Fibroblast of skin of back (primary cell): ENCODE measurements around the gene FAM83G.
A peak's percentile ranks its signal among the peaks of the same experiment; 100 is the strongest.

ENCODE experiments used
- DNase-seq: peaks from one replicate; pipeline ENCODE4 v3.0.0-alpha.2; 2013

Gene FAM83G

DNA sequence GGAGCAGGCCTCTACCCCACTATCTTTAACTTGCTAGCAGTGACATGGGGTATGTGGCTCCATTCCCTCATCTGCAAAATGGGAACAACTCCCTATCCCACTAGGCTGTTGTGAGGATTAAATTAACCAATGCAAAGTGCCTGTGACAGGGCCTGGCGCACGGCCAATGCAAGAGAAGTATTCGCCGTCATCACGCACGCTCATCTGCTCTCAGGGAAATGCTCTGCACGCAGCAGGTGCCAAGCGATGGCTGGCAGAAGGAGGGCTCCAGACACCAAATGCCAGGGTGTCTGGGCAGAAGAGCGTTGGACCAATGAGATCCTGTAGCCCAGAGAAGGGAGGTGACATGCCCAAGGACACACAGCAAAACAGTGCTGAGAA lies 17.3 kb downstream of the FAM83G start:
- DNase-seq = no peak

DNA sequence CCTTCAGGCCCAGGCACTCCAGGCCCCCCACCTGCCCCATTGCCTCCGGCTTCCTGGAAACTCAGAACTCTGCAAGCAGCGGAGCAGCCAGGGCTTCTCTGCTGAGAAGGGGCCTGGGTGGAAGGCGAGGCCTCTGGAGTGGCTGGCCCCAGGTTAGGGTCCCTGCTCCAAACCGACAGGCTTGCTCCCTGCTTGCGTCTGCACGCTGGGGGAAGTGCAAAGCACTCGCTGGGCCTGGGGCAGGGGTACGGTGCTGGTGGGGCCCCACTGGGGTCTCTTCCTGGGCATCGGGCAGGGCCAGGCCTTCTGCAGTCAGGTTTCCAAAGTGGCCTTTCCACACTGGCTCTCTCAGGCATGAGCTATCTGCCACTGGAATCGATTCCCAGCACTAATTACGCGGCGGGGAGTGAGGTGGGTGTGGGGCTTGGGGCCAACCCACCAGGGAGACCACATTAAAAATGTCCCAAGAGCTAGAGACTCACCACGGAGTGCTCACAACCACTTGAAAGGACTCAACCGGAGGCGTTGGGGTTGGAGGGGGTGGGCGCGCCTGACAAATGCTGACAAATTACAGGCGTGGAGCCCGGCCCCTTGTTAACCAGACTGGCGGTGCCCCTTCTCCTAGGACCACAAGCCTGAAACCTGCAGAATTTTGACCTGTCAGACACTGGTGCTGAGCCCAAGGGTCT lies 17.9 kb downstream of the FAM83G start:
- no peak for DNase-seq

DNA sequence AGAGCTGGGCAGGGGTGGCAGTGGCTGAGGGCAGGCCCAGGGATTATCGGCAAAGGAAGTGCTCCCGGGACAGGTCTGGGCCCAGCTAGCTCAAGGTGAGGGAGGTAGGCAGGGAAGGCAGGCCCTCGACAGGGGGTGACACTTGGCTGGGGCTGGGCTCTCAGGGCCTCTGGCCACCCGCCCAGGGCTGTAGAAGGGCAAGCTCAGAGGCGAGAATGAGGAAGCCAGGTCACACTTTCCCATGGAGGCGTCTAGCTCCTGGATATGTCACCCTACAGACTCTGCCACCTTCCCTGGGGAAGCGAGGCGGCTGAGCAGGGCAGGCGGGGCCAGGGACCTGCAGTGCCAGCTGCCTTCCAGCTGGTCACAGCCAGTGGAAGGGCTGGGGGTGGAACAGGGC lies 19.1 kb downstream of the FAM83G start:
- no peak for DNase-seq

GRCh38 chr17:18984273-18985114 lies 20.1 kb downstream of the FAM83G start:
- DNase-seq = no peak

- peak; percentile 84 for DNase-seq
Observed at GRCh38 chr17:18981642-18982424, 22.7 kb downstream of the FAM83G start.

DNA sequence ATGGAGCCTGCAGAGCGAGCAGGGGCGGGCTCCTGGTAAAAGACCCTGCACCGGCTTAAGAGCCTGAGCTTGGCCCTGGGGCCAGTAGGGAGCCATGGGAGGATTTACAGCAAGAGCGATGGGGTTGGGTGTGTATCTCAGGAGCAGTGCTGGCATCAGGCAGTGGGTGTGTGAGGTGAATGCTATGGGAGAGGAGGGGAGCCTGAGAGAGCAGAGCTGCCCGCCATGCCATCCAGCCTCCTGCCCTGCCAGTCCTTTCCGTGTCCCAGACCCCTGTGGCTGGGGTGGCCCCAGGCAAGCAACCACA lies 23.3 kb downstream of the FAM83G start:
- no peak for DNase-seq

GRCh38 chr17:18980682-18981334 lies 23.8 kb downstream of the FAM83G start:
- DNase-seq = peak; percentile 54

- DNase-seq = no peak
Observed at GRCh38 chr17:18978655-18979054, 25.9 kb downstream of the FAM83G start.

DNA sequence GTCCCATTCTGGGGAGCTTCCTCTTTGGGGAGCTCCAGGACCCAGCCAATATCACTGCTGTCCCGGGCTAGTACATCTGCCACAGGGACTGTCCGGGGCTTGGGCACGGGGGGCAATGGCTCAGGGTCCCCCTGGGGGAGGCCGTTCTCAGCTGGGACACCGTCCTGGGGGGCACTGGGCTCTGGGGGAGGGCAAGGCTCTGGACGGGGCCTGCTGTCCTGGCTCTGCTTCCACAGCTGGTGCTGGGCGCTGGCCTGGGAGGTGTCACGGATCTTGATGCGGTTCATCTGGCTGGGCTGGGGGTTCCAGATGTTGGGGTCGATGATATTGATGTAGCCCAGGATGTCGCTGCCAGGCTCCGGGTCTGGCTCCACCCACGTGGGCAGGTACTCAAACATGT lies 26.5 kb downstream of the FAM83G start:
- DNase-seq = no peak

DNA sequence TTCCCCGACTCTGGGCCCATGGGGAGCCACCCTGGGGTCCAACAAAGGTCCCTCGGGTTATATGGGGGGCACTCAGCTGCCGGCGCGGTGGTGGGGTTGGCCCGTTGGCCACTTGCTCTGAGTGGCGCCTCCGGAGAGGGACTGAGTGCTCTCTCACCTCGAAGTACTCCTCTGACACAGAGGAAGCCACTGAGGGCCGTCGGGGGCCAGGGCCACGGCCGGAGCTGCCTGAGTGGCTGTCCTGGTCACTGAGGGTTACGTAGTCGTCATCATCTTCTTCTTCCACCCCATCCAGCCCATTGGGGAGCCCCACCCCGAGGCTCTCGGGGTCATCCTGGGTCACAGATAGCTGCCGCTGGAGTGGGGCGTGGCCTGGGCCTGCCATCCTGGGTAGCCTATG lies 26.9 kb downstream of the FAM83G start:
- DNase-seq = no peak

DNA sequence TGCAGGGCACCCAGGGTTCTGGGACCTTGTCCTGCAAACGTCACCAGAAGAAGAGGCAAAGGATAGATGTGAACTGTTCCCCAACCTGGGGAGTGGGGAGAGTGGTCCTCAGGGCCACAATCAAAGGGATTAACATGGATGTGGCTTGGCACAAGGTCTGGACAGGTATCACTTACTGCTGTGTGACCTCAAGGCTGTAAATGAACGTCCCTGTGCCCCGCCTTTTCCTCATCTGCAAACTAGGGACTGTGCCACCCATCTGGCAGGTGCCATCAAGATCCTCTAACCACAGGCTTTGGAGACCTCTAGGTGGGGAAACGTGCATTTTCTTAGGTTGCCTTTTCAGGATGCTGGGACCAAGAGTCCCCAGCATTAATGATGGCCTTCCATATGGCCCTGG lies 27.5 kb downstream of the FAM83G start:
- DNase-seq = no peak

DNA sequence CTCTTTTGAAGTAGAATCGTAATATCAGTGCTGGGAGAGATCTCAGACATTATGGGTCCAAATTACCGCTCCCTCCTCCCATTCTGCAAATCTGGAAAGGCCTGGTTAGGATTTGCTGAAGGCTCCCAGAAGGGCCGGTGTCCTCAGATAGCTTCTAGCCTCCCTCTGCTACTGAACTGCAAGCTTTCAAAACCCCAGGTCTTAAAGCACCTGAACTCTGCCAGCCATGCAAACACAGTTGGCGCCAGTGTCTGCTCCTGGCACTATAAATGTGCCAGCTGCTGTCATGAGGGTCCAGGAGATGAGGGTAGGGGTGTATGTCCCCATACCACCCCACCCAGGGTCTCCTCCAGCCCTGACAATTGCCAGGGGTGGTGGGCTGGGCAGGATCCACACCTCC lies 28.4 kb downstream of the FAM83G start:
- no peak for DNase-seq

DNA sequence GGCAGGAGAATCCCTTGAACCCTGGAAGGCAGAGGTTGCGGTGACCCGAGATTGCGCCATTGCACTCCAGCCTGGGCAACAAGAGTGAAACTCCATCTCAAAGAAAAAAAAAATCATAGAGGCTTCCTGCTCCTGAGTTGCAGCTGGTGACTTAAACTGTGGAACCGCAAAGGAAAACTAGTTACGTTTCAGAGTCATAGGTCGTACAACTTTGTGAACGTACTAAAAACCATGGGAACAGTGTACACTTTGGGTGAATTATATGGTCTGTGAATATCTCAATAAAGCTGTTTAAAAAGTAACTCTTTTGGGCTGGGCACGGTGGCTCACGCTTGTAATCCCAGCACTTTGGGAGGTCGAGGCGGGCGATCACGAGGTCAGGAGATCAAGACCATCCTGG lies 29.0 kb downstream of the FAM83G start:
- no peak for DNase-seq

DNA sequence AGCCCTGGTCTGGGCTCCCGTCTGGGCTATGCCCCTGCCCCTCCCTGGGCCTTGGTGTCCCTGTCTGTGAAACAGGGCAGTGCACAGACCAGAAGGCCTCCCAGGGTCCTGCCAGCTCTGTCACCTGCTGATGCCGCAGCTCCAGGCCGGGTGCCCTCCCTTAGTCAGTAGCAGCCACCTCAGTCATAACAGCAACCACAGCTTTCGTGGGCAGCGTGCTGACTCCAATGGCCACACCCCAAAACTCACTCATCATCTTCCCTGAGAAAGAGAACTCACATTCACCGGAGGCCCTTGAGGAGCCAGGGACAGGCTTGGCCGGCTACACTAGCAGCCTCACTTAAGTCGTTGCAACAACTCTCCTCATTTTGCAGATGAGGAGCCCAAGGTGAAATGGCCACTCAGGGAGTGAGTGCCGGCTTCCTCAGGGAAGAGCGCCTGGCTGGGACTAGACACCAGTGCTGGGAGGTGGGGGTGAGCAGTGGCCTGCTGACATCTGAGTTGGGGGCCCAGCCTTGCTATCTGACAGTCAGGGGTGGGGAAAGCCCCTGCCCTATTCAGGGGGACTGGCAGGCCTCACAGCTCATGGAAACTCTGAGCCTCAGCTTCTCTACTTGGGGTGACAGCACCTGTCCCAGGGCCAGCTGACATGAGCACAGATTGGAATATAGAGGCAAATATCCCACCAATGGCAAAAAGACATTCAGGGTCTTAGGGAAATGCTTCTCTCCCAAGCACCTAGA lies 30.0 kb downstream of the FAM83G start:
- no peak for DNase-seq

DNA sequence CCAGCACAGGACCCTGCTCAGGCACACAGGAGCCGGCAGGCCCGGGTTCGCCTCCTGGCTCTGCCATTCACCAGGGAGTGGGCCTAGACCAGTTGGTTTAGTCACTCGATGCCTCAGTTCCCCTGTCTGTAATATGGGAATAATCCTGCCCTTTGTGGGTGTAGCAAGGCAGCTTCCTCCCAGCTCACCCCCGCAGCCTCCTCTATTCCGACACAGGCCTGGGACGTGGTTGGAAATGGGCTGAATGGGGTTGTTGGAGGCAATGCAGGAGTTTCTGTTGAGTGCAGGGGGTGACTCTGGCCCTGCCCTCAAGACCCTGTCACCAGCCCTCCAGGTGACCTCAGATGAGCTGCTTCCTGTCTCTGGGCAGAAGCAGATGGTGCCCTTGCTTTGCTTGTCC lies 32.8 kb downstream of the FAM83G start:
- no peak for DNase-seq

DNA sequence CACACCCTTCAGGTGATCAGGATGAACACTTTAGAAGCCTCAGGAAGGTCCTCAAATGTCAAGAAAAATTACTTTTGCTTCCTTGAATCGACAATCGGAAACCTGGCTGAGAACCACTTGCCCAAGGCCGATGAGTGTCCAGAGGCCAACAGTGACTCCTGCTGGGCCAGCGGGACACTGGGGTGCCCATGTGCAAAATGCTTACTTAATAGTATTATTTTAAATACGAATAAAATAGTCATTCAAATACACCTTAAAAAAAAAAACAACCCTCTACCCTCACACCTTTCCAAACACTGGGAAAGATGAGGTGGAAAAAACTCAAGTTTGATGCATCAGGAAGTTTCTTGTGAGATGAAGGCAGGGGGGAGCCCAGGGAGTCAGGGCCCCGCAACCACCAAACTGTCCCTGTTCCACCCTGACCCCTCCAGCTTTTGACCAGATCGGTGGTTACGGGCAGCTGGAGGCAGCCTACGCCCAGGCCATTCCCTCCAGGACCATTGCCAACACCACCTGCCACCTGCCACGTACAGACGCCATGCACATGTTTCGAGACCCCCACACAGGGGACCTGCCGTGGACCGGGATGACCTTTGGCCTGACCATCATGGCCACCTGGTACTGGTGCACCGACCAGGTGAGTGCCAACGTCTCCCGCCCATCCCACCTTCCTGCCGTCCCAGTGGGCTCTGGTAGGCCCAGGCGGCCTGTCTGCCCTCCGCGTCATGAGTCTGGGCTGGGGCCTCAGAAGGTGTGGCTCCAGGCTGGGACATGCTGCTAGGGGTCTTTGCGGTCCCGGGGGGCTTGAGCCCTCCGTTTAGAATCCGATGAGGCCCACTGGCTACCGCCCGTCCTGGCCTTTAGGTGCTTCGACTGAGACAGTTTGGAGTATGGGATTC lies 33.7 kb downstream of the FAM83G start:
- DNase-seq = no peak

DNA sequence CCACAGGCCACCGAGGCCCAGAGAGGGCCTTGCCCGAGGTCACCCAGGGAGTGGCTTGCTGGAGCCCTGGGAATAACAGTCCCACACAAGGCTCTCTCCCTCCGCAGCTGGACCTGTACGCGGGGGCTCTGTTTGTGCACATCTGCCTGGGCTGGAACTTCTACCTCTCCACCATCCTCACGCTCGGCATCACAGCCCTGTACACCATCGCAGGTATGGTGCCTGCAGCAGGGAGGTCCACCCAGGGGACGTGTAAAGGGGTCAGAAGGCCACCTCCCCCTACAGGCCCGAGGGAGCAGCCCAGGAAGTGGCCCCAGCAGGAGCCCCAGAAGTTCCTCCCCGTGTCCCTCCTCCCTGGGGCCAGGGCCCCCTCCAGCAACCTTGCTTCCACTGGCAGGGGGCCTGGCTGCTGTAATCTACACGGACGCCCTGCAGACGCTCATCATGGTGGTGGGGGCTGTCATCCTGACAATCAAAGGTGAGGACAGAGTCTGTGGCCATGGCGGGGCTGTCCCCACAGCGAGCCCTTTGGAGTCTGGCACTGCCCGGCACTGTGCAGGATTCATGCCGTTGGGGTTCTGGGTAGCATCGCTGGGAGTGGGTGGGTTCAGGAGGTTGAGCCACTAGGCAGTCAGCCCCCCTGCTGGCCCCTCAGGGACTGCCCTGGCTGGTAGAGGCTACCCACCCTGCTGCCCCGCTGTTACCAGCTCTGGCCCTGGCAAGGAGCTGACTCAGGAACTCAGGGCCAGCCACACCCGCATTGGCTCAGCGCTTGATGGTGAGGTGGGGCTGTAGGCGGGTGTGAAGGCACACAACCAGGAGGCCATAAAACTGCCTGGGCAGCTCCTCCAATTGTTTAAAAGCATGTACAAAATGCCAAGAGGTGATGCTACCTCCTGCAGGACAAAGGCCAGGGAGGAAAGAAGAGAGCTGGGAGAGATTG lies 35.3 kb downstream of the FAM83G start:
- DNase-seq = no peak

DNA sequence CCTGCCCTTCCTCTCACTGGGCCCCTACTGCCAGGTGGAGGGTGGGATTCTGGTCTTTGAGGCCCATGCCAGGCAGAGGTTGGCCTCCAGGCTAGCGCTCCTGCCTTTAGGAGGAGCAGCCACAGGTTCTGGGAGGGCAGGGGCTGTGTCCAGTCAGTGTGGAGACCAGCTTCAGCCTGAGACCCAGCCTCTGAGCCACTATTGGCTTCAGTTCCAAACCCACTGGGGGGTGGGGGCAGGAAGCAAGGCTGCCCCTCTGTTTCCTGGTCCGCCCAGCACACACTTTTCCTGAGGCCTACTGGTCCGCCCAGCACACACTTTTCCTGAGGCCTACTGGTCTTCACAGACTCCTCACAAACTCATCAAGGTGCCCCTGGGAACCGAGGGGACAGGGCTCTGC lies 36.2 kb downstream of the FAM83G start:
- DNase-seq = no peak

- no peak for DNase-seq
Observed at GRCh38 chr17:18967916-18968315, 36.6 kb downstream of the FAM83G start.
